Effector memory CD4-positive, alpha-beta T cell (primary cell): ENCODE measurements around the gene ABCD4.

Experiments used
- DNase-seq, 3 donors: peaks; one replicate each; pipeline ENCODE4 v3.0.0-alpha.2; 2020
- H3K27ac ChIP-seq: 2 replicates; pipeline ENCODE4 v1.7.0; 2013; ENCODE audit warnings: mild to moderate bottlenecking, low read length, moderate library complexity; ENCODE audit not compliant: insufficient read depth, poor library complexity, severe bottlenecking
- H3K27me3 ChIP-seq: replicated peaks from 2 replicates; pipeline ENCODE4 v1.7.0; 2013; ENCODE audit warnings: mild to moderate bottlenecking, low read length; ENCODE audit not compliant: insufficient read depth, control insufficient read depth, poor library complexity, severe bottlenecking
- H3K36me3 ChIP-seq: 2 replicates; pipeline ENCODE4 v1.7.0; 2013; ENCODE audit warnings: mild to moderate bottlenecking, low read length, moderate library complexity; ENCODE audit not compliant: control insufficient read depth, insufficient read depth
- H3K4me1 ChIP-seq: 2 replicates; pipeline ENCODE4 v1.7.0; 2013; ENCODE audit warnings: low read length, mild to moderate bottlenecking; ENCODE audit not compliant: control insufficient read depth, insufficient read depth, poor library complexity, severe bottlenecking
- H3K4me3 ChIP-seq: 2 replicates; pipeline ENCODE4 v1.7.0; 2013; ENCODE audit warnings: low read length, low read depth, mild to moderate bottlenecking; ENCODE audit not compliant: insufficient read depth, poor library complexity, severe bottlenecking
- H3K9me3 ChIP-seq: 2 replicates; pipeline ENCODE4 v1.7.0; 2013; ENCODE audit warnings: mild to moderate bottlenecking, low read length, moderate library complexity; ENCODE audit not compliant: control insufficient read depth
- total RNA-seq, 3 donors: gene quantifications; one replicate each; lab custom pipeline; 2026; lab: John Stamatoyannopoulos, UW

ABCD4 gene
- 34.6 to 56.7 (median 40.5) reads per million in 3 donors for total RNA-seq

GRCh38 chr14:74302634-74303569 is at the start of gene ABCD4:
Gene ABCD4 (minus strand): TSS chr14:74302934. CDS start chr14:74302912, 22 bp downstream.
- Histone ChIP-seq H3K27ac (peak within 1 kb of the TSS; percentile 75), H3K9me3 (no peaks in the 10 kb centered on the region), H3K27me3 (no peaks in the 10 kb centered on the region), H3K4me3 (peak within 1 kb of the TSS; percentile 97), H3K36me3 (peaks cover 2% of the 10 kb centered on the region), H3K4me1 (no peaks in the 10 kb centered on the region)
- peak; percentile 55 to 69 (median 67) for DNase-seq

GRCh38 chr14:74350928-74351323 is 48.2 kb upstream of the ABCD4 start:
- Histone ChIP-seq H3K4me1 (no peaks in the 10 kb centered on the region), H3K27ac (no peak overlapping the region), H3K4me3 (no peak overlapping the region), H3K36me3 (no peaks in the 10 kb centered on the region), H3K9me3 (no peaks in the 10 kb centered on the region), H3K27me3 (no peaks in the 10 kb centered on the region)
- no peak for DNase-seq

GRCh38 chr14:74350211-74350927 is 47.6 kb upstream of the ABCD4 start:
- DNase-seq: no peak
- Histone ChIP-seq H3K27me3 (no peaks in the 10 kb centered on the region), H3K36me3 (no peaks in the 10 kb centered on the region), H3K9me3 (no peaks in the 10 kb centered on the region), H3K4me1 (no peaks in the 10 kb centered on the region), H3K4me3 (no peak overlapping the region), H3K27ac (no peak overlapping the region)

GRCh38 chr14:74349757-74350156 is 47.0 kb upstream of the ABCD4 start:
- Histone ChIP-seq H3K9me3 (no peaks in the 10 kb centered on the region), H3K4me3 (no peak overlapping the region), H3K27me3 (no peaks in the 10 kb centered on the region), H3K27ac (no peak overlapping the region), H3K36me3 (no peaks in the 10 kb centered on the region), H3K4me1 (no peaks in the 10 kb centered on the region)
- no peak for DNase-seq

- Histone ChIP-seq H3K36me3 (no peaks in the 10 kb centered on the region), H3K27me3 (no peaks in the 10 kb centered on the region), H3K4me1 (no peaks in the 10 kb centered on the region), H3K4me3 (no peak overlapping the region), H3K27ac (no peak overlapping the region), H3K9me3 (no peaks in the 10 kb centered on the region)
- DNase-seq: no peak
Measured at GRCh38 chr14:74348735-74349463, 46.2 kb upstream of the ABCD4 start.

- Histone ChIP-seq H3K36me3 (no peaks in the 10 kb centered on the region), H3K27ac (no peak within 1 kb of the TSS), H3K9me3 (no peaks in the 10 kb centered on the region), H3K4me1 (no peaks in the 10 kb centered on the region), H3K27me3 (no peaks in the 10 kb centered on the region), H3K4me3 (no peak within 1 kb of the TSS)
- DNase-seq: no peak
Measured at GRCh38 chr14:74348241-74348734, 45.6 kb upstream of the ABCD4 start, which contains the start of gene VRTN. Gene VRTN (plus strand): TSS chr14:74348471. CDS start chr14:74356784, 8,313 bp downstream.

- H3K9me3 ChIP-seq: no peaks in the 10 kb centered on the region
- no peaks in the 10 kb centered on the region for H3K27me3 ChIP-seq
- no peaks in the 10 kb centered on the region for H3K36me3 ChIP-seq
- H3K4me1 ChIP-seq: no peaks in the 10 kb centered on the region
- no peak overlapping the region for H3K4me3 ChIP-seq
- no peak overlapping the region for H3K27ac ChIP-seq
- no peak for DNase-seq
Measured at GRCh38 chr14:74347795-74348100, 45.0 kb upstream of the ABCD4 start.

- Histone ChIP-seq H3K27ac (no peak overlapping the region), H3K9me3 (no peaks in the 10 kb centered on the region), H3K27me3 (no peaks in the 10 kb centered on the region), H3K36me3 (no peaks in the 10 kb centered on the region), H3K4me1 (no peaks in the 10 kb centered on the region), H3K4me3 (no peak overlapping the region)
- no peak for DNase-seq
Measured at GRCh38 chr14:74347097-74347794, 44.5 kb upstream of the ABCD4 start.

GRCh38 chr14:74346341-74346740 is 43.6 kb upstream of the ABCD4 start:
- H3K4me1 ChIP-seq: no peaks in the 10 kb centered on the region
- no peak overlapping the region for H3K4me3 ChIP-seq
- no peak for DNase-seq
- no peaks in the 10 kb centered on the region for H3K9me3 ChIP-seq
- H3K27ac ChIP-seq: no peak overlapping the region
- no peaks in the 10 kb centered on the region for H3K27me3 ChIP-seq
- H3K36me3 ChIP-seq: no peaks in the 10 kb centered on the region
